Measurements from ENCODE around the gene PYDC1.
"Not testable (repeated sequence)": the region's sequence is repeated elsewhere in the genome, so short reads cannot be mapped to it uniquely, and the experiment has no call there.

Gene PYDC1

GRCh38 chr16:31195861-31196260 lies 21.1 kb downstream of the PYDC1 start:
- DNase-seq, result not testable (repeated sequence)

DNA sequence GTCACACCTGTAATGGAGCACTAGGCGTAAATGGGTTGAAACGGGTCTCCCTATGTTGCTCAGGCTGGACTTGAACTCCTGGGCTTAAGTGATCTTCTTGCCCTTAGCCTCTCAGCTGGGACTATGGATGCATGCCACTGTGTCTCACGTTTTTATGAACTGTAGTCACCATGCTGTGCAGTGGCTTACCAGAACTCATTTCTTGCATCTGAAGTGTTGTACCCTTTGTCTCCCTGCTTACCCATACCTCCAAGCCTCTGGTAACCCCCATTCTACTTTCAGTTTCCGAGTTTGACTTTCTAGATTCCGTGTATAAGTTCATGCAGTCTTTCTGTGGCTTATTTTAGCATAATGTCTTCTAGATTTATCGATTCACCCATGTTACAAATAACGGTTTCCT lies 22.0 kb downstream of the PYDC1 start:
- DNase-seq, result peak in 1 of 5 experiments; percentile 61

GRCh38 chr16:31193874-31194273 lies 23.1 kb downstream of the PYDC1 start:
- DNase-seq, result no peak

DNA sequence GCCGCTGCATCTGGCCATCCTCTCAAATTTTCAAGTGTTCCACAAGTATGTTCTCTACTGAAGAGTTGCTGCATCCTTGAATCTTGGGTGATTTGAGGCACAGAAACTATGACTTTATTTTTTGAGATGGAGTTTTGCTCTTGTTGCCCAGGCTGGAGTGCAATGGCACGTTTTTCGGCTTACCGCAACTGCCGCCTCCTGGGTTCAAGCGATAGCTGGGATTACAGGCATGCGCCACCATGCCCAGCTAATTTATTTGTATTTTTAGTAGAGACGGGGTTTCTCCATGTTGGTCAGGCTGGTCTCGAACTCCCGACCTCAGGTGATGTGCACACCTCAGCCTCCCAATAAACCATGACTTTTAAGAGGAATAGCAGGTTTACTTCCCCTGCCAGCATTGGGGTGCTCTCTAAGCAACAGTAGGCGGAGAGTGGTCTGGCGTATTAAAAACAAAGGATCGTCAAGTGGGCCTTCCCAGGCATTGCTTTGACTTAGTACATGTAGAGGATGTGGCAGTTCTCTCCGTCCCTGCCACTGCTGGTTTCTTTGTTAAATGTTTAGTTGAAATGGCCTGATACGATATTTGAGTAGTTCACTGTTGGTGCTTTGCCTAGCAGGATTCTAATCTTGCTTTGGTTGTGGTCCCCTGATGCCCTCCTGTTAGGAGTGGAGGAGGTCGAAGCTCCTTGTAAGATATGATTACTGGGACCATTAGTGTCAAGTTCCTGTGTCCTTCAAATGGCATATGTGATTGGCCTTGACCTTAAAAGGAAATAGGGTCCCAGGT lies 23.9 kb downstream of the PYDC1 start:
- no peak for DNase-seq

DNA sequence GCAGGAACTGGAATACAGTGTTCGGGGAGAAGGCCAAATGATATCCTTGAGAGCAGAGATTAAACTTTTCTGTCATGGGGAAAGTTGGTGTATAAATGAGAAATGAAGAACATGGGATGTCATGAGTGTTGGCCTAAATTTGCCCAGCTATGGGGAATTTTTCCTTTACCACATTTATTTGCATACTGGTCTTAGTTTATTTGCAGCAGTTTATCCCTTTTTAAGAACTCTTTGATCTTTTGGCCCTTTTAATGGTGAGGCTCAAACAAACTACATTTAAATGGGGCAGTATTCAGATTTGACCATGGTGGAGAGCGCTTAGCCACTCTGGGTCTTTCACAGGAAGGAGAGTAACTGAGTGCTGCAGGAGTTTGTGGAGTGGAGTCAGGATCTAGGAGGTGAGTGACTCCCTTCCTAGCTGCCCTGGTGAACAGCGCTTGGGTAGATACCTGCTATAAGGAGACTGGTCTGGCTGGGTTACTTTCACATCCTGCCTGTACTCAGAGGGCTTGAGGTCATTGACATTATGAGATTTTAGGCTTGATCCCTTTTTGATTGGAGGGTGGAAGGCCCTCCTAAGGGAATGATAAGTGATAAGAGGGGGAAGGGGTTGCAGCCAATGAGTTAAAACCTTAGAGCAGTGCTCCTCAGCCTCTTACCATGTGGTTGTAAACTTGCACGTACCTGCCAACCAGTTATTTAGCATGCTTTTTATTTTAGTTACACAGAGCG lies 25.1 kb downstream of the PYDC1 start:
- no peak for DNase-seq

DNA sequence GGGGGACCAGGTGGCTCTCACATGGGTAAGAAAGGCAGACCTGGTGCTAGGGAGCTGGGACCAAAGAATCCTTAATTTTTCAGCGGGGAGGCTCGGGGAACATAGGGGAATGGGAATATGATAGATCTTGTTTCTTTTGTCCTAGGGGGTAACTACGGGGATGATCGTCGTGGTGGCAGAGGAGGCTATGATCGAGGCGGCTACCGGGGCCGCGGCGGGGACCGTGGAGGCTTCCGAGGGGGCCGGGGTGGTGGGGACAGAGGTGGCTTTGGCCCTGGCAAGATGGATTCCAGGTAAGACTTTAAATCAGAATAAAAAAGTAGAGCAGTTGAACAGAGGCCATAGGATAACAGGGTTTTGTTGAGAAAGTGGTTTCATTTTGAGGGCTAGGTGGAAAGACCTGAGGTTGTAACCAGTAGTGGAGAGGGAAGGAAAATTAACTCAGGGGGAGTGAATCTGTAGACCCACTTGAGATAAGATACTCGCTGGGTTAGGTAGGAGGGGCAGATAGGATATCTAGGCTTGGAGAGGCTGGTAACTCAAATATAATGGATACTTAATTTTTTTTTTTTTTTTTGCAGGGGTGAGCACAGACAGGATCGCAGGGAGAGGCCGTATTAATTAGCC lies 26.0 kb downstream of the PYDC1 start:
- no peak for DNase-seq

DNA sequence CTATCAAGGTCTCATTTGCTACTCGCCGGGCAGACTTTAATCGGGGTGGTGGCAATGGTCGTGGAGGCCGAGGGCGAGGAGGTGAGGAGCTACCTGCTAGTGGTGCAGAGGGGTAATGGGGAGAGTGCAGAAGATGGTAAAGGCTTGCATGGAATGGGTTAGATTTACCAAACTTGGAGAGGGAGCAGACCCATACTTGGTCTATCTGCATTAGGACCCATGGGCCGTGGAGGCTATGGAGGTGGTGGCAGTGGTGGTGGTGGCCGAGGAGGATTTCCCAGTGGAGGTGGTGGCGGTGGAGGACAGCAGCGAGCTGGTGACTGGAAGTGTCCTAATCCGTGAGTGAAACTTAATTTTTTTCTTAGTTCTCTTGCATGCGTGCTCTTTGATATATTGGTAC lies 26.9 kb downstream of the PYDC1 start:
- no peak for DNase-seq

- DNase-seq, result no peak
Measured at GRCh38 chr16:31189412-31189778, 27.5 kb downstream of the PYDC1 start.

GRCh38 chr16:31188450-31189411 lies 28.2 kb downstream of the PYDC1 start:
- DNase-seq, result no peak

GRCh38 chr16:31187808-31188189 lies 29.1 kb downstream of the PYDC1 start:
- no peak for DNase-seq

DNA sequence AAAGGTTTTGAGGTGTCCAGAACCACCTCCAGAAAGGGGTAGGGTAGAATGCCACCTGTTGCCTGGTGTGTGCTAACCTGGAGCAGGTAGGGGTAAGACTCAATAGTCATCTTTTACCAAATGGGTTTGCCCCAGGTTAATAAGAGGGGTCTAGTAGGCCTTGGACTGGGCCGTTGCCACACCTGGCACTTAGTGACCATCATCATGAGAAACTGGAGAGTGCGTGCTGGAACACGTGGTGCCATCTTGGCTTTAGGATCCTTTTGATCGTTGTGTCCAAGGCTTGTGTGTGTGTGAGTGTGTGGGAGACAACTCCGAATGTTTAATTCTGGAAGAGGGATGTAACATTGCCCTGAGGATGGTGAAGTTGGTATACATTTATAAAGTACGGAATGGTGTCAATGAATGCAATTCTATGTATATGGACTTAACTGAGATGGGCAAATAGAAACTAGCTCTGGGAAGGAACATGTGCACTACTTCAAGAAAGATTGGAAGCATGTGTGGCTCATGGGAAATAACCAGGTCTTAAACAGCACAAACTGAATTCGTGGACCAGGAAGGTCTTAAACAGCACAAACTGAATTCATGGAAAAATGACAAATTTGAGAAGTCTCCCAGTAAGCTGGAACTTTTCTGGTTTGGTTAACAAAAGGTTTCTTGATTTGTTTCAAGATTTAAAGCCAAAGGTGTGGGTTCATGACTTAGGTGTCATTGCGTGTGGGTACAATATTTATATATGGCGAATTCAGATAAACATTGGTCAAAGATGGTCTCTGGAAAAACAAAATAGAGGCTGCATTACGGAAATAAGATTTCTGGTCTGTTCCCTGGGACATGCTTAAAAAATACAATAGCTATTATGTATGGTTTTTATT lies 29.8 kb downstream of the PYDC1 start:
- DNase-seq, result no peak

- no peak for DNase-seq
Measured at GRCh38 chr16:31186176-31186575, 30.8 kb downstream of the PYDC1 start.

- DNase-seq, result no peak
Measured at GRCh38 chr16:31185339-31185738, 31.6 kb downstream of the PYDC1 start.

DNA sequence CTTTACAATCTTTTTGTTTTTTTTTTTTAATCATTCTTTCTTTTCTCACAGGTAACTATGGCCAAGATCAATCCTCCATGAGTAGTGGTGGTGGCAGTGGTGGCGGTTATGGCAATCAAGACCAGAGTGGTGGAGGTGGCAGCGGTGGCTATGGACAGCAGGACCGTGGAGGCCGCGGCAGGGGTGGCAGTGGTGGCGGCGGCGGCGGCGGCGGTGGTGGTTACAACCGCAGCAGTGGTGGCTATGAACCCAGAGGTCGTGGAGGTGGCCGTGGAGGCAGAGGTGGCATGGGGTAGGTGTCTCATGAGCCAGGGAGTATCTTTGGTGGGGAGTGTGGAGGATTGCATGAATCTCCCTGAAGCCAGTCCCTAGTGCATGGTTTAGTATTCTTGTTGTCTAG lies 32.0 kb downstream of the PYDC1 start:
- no peak for DNase-seq

DNA sequence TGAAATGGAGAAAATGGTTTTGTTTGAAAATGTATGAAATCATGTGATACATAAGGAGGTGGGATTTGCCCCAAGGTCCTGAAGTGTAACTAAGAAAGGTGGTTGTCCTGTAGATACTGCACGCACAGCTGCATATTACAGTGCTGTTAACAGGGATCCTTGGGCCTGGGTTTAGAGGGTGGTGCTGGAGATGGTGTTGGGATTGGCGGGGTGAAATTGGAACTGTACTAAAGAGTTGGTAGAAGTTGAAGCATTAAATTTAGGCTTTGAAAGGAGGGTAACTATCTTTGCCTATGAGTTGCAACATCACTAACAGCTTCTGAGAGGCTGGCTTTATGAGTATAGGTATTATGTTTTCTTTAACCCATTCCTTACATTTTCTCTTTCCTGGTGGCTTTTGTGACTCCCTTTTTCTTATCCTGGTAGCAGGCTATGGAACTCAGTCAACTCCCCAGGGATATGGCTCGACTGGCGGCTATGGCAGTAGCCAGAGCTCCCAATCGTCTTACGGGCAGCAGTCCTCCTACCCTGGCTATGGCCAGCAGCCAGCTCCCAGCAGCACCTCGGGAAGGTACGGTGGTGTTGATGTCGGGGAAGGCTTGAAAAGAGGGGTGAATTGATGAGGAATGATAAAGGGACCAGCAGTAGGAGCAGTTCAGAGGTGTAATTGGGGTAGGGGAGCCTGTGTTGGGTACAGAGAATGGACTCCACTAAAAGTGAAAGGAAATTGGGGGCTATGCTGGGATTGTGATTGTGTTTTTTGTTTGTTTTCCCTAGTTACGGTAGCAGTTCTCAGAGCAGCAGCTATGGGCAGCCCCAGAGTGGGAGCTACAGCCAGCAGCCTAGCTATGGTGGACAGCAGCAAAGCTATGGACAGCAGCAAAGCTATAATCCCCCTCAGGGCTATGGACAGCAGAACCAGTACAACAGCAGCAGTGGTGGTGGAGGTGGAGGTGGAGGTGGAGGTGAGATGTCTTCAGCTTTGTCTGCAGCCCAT lies 33.2 kb downstream of the PYDC1 start:
- DNase-seq, result no peak

- DNase-seq, result no peak
Measured at GRCh38 chr16:31182391-31182790, 34.5 kb downstream of the PYDC1 start.

GRCh38 chr16:31181102-31181830 lies 35.7 kb downstream of the PYDC1 start:
- DNase-seq, result peak in 1 of 5 experiments; percentile 26

DNA sequence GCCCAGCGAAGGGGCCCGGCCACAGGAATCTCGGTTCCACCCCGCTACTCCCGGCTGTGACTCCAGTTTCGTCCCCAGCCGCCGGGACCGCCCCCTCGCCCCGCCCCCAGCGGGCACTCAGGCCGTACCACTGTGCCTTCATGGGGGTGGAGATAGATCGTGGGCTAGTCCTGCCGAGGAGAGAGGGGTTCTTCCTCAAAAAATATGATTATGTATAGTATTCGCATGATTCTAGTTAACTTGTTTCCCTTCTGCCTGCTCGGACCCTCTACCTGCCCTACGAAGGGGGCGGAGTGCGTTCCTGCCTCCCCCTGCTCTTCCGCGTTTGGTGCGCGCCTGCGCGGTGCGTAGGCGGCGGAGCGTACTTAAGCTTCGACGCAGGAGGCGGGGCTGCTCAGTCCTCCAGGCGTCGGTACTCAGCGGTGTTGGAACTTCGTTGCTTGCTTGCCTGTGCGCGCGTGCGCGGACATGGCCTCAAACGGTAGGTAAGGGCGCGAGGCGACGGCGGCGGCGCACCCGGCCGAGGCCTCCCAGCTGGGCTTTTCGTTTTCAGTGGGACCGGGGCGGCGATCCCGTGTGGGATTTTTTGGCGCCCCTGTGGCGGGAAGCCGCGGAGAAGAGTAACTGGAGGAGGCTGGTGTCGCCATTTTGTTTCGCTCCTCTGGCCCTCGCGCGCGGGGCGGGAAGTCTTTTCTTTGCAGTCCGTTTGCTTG lies 37.0 kb downstream of the PYDC1 start, which contains the start of gene FUS:
Gene FUS, plus strand, starts transcription at position 393 of the 713 bp plus-strand sequence. Its CDS starts 76 bp downstream, at position 469.
- DNase-seq, result peak; percentile 81 to 94 (median 88)

Measured in T-helper 2 cell (primary cell).